ENCODE results near the gene UBE2QL1.

The UBE2QL1 gene

DNA sequence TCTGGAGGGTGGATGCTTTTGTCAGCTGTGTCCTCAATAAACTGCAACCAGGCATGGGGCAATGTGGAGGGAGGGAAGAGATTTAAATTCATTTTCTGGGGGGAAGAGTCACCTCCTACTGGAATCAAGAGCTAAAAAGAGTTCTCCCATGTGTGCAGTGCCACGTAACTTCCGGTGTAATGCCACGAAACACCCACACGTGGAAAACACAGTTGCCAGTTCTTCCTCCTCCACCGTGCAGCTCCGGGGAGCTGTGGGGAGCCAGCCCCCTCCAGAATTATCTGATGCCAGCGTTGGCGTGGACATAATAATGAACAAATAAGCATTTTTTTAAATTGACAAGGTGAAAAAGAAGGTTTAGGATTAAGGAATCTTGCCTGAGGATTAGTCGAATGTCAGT is 38.2 kb upstream of the UBE2QL1 start:
- no peaks in the 10 kb centered on the region for H3K4me1 ChIP-seq (ENCODE audit: control insufficient read depth in 1 of 2, insufficient read depth in 1 of 2, low read depth in 1 of 2, low read length in 1 of 2)
- no peak overlapping the region for H3K27ac ChIP-seq
- H3K27me3 ChIP-seq, result peaks cover 4% of the 10 kb centered on the region
- H3K9me3 ChIP-seq, result no peaks in the 10 kb centered on the region
- TF ChIP-seq CTCF (IDR thresholded peaks at IDR 0.05), result no peak
- no peak overlapping the region for H3K4me3 ChIP-seq (ENCODE audit: low read depth in 1 of 2, low read length in 1 of 2)
- H3K36me3 ChIP-seq, result no peaks in the 10 kb centered on the region

- Histone ChIP-seq H3K4me1 (ENCODE audit: control insufficient read depth in 1 of 2, insufficient read depth in 1 of 2, low read depth in 1 of 2, low read length in 1 of 2) (no peaks in the 10 kb centered on the region), H3K9me3 (no peaks in the 10 kb centered on the region), H3K27ac (no peak overlapping the region), H3K27me3 (peaks cover 4% of the 10 kb centered on the region), H3K4me3 (ENCODE audit: low read depth in 1 of 2, low read length in 1 of 2) (no peak overlapping the region), H3K36me3 (no peaks in the 10 kb centered on the region)
- no peak for TF ChIP-seq CTCF (IDR thresholded peaks at IDR 0.05)
Measured at GRCh38 chr5:6411141-6411540, 37.5 kb upstream of the UBE2QL1 start.

- no peak for TF ChIP-seq CTCF (IDR thresholded peaks at IDR 0.05)
- no peak overlapping the region for H3K4me3 ChIP-seq (ENCODE audit: low read depth in 1 of 2, low read length in 1 of 2)
- H3K4me1 ChIP-seq (ENCODE audit: control insufficient read depth in 1 of 2, insufficient read depth in 1 of 2, low read depth in 1 of 2, low read length in 1 of 2), result no peaks in the 10 kb centered on the region
- no peak overlapping the region for H3K27ac ChIP-seq
- no peaks in the 10 kb centered on the region for H3K36me3 ChIP-seq
- no peaks in the 10 kb centered on the region for H3K9me3 ChIP-seq
- peaks cover 4% of the 10 kb centered on the region for H3K27me3 ChIP-seq
Measured at GRCh38 chr5:6412811-6413210, 35.8 kb upstream of the UBE2QL1 start.

GRCh38 chr5:6417657-6418056 is 31.0 kb upstream of the UBE2QL1 start:
- Histone ChIP-seq H3K27ac (no peak overlapping the region), H3K9me3 (no peaks in the 10 kb centered on the region), H3K36me3 (no peaks in the 10 kb centered on the region), H3K4me3 (ENCODE audit: low read depth in 1 of 2, low read length in 1 of 2) (no peak overlapping the region), H3K27me3 (peaks cover 2% of the 10 kb centered on the region), H3K4me1 (ENCODE audit: control insufficient read depth in 1 of 2, insufficient read depth in 1 of 2, low read depth in 1 of 2, low read length in 1 of 2) (no peaks in the 10 kb centered on the region)
- TF ChIP-seq CTCF (IDR thresholded peaks at IDR 0.05), result no peak

DNA sequence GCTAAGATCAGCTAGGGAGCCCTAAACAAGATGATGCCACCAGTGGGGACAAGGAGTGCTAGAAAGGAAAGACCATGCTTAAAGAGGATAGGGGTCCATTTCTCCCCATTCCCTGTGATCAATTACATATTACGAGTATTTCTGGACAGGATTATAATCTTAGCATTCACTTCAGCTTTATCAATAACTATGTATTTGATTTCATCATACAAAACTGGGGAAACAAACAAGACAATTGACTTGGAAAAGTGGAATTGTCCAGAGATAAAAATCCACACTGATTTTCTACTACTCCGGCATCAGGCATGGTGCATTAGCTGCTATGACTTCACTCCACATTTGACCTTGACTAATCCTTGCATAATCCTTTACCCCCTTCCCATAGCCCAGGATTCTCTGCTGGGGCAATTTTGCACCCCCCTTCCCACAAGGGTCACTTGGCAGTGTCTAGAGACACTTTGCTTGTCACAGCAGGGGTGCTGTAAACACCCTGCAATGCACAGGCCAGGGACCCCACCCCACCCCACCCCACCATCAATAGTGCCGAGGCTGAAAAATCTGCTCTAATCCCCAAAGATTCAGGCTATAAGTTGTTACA is 29.9 kb upstream of the UBE2QL1 start:
- TF ChIP-seq CTCF (IDR thresholded peaks at IDR 0.05), result no peak
- H3K4me1 ChIP-seq (ENCODE audit: control insufficient read depth in 1 of 2, insufficient read depth in 1 of 2, low read depth in 1 of 2, low read length in 1 of 2), result no peaks in the 10 kb centered on the region
- no peak overlapping the region for H3K4me3 ChIP-seq (ENCODE audit: low read depth in 1 of 2, low read length in 1 of 2)
- H3K36me3 ChIP-seq, result no peaks in the 10 kb centered on the region
- H3K27me3 ChIP-seq, result no peaks in the 10 kb centered on the region
- H3K27ac ChIP-seq, result no peak overlapping the region
- no peaks in the 10 kb centered on the region for H3K9me3 ChIP-seq

Data from neutrophil (primary cell).